ENCODE data around the gene BCAS4. TPM values are rescaled to one million over a fixed set of nuclear protein-coding genes. Genes with fewer than 3 reads are reported as not detected.

BCAS4 gene
- total RNA-seq, 2 donors from 2014 or later, result 9.5 to 25.2 TPM

- Histone ChIP-seq H3K36me3 (ENCODE audit: control insufficient read depth, insufficient read depth, low read length) (no peaks in the 10 kb centered on the region), H3K27me3 (ENCODE audit: control insufficient read depth, insufficient read depth, low read length, poor library complexity, severe bottlenecking) (no peaks in the 10 kb centered on the region), H3K27ac (ENCODE audit: low read depth, low read length) (no peak overlapping the region), H3K4me3 (ENCODE audit: low read length) (no peak overlapping the region), H3K4me1 (ENCODE audit: control insufficient read depth, insufficient read depth, low read length) (peaks cover 9% of the 10 kb centered on the region), H3K9ac (ENCODE audit: extremely low read depth, low read length, poor library complexity, severe bottlenecking) (no peak overlapping the region), H3K9me3 (ENCODE audit: control insufficient read depth, low read length) (no peaks in the 10 kb centered on the region)
- Mint-ChIP-seq H3K9me3 (no peaks in the 10 kb centered on the region), H3K27ac (no peak overlapping the region), H3K4me1 (peaks cover 12% of the 10 kb centered on the region), H3K36me3 (ENCODE audit: low read depth) (no peaks in the 10 kb centered on the region), H3K27me3 (ENCODE audit: insufficient read depth) (no peaks in the 10 kb centered on the region), H3K4me3 (no peak overlapping the region)
- TF ChIP-seq CTCF (conservative IDR thresholded peaks at IDR 0.05), result no peak
- WGBS, 2 experiments (ENCODE audit: insufficient coverage in 1 of 2, insufficient read length in 1 of 2), result 91 to 95% methylated on average over 9 to 12 of the region's 12 CpGs
- DNase-seq, result no peak
Observed at GRCh38 chr20:50866036-50866685, 71.3 kb downstream of the BCAS4 start.

- H3K27ac Mint-ChIP-seq, result no peak overlapping the region
- Histone ChIP-seq H3K4me1 (ENCODE audit: control insufficient read depth, insufficient read depth, low read length) (peaks cover 10% of the 10 kb centered on the region), H3K9me3 (ENCODE audit: control insufficient read depth, low read length) (no peaks in the 10 kb centered on the region), H3K27me3 (ENCODE audit: control insufficient read depth, insufficient read depth, low read length, poor library complexity, severe bottlenecking) (no peaks in the 10 kb centered on the region), H3K27ac (ENCODE audit: low read depth, low read length) (no peak overlapping the region), H3K4me3 (ENCODE audit: low read length) (no peak overlapping the region), H3K9ac (ENCODE audit: extremely low read depth, low read length, poor library complexity, severe bottlenecking) (no peak overlapping the region), H3K36me3 (ENCODE audit: control insufficient read depth, insufficient read depth, low read length) (no peaks in the 10 kb centered on the region)
- H3K9me3 Mint-ChIP-seq, result no peaks in the 10 kb centered on the region
- H3K4me3 Mint-ChIP-seq, result no peak overlapping the region
- 96 to 100% methylated on average over 1 to 9 of the region's 9 CpGs for WGBS, 2 experiments (ENCODE audit: insufficient coverage in 1 of 2, insufficient read length in 1 of 2)
- TF ChIP-seq CTCF (conservative IDR thresholded peaks at IDR 0.05), result no peak
- H3K4me1 Mint-ChIP-seq, result peaks cover 19% of the 10 kb centered on the region
- no peaks in the 10 kb centered on the region for H3K27me3 Mint-ChIP-seq (ENCODE audit: insufficient read depth)
- H3K36me3 Mint-ChIP-seq (ENCODE audit: low read depth), result no peaks in the 10 kb centered on the region
- no peak for DNase-seq
Observed at GRCh38 chr20:50866831-50867230, 72.0 kb downstream of the BCAS4 start.

GRCh38 chr20:50867805-50868204 is 72.9 kb downstream of the BCAS4 start:
- WGBS, 2 experiments (ENCODE audit: insufficient coverage in 1 of 2, insufficient read length in 1 of 2), result 89 to 93% methylated on average over 3 to 6 of the region's 6 CpGs
- no peaks in the 10 kb centered on the region for H3K27me3 Mint-ChIP-seq (ENCODE audit: insufficient read depth)

More at GRCh38 chr20:50867805-50868204, 72.9 kb downstream of the BCAS4 start:
- H3K27ac Mint-ChIP-seq, result no peak overlapping the region
- TF ChIP-seq CTCF (conservative IDR thresholded peaks at IDR 0.05), result no peak
- Histone ChIP-seq H3K4me1 (ENCODE audit: control insufficient read depth, insufficient read depth, low read length) (peaks cover 10% of the 10 kb centered on the region), H3K9me3 (ENCODE audit: control insufficient read depth, low read length) (no peaks in the 10 kb centered on the region), H3K27me3 (ENCODE audit: control insufficient read depth, insufficient read depth, low read length, poor library complexity, severe bottlenecking) (no peaks in the 10 kb centered on the region), H3K4me3 (ENCODE audit: low read length) (no peak overlapping the region), H3K36me3 (ENCODE audit: control insufficient read depth, insufficient read depth, low read length) (no peaks in the 10 kb centered on the region), H3K27ac (ENCODE audit: low read depth, low read length) (no peak overlapping the region), H3K9ac (ENCODE audit: extremely low read depth, low read length, poor library complexity, severe bottlenecking) (no peak overlapping the region)
- DNase-seq, result no peak
- no peaks in the 10 kb centered on the region for H3K36me3 Mint-ChIP-seq (ENCODE audit: low read depth)
- no peaks in the 10 kb centered on the region for H3K9me3 Mint-ChIP-seq
- H3K4me1 Mint-ChIP-seq, result peaks cover 19% of the 10 kb centered on the region
- H3K4me3 Mint-ChIP-seq, result no peak overlapping the region

Measured in endodermal cell (in vitro differentiated cells).